Measurements from ENCODE around the gene B4GALT3. TPM values are rescaled to one million over a fixed set of nuclear protein-coding genes. Genes with fewer than 3 reads are reported as not detected.

B4GALT3 gene
- total and polyA plus RNA-seq, 9 of the 15 experiments (the other 6 are each of a cell fraction or from before 2014, with no cell fraction given): 31.2 to 103 (median 46.1) TPM

DNA sequence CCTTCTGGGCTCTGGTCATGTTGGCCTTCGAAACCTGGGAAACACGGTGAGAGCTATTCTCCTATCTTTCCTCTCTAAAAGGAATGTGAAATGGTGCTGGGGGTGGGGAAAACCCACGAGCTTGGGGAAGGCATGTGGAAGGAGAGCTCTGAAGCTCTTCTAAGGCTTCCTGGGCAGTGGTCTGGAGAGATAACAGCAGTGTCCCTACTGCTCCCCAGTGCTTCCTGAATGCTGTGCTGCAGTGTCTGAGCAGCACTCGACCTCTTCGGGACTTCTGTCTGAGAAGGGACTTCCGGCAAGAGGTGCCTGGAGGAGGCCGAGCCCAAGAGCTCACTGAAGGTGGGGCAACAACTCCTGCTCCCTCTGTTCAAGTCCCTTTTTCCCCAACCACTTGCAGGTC, 15.3 kb downstream of the B4GALT3 start (continued):
- TF ChIP-seq, protein P1, sequence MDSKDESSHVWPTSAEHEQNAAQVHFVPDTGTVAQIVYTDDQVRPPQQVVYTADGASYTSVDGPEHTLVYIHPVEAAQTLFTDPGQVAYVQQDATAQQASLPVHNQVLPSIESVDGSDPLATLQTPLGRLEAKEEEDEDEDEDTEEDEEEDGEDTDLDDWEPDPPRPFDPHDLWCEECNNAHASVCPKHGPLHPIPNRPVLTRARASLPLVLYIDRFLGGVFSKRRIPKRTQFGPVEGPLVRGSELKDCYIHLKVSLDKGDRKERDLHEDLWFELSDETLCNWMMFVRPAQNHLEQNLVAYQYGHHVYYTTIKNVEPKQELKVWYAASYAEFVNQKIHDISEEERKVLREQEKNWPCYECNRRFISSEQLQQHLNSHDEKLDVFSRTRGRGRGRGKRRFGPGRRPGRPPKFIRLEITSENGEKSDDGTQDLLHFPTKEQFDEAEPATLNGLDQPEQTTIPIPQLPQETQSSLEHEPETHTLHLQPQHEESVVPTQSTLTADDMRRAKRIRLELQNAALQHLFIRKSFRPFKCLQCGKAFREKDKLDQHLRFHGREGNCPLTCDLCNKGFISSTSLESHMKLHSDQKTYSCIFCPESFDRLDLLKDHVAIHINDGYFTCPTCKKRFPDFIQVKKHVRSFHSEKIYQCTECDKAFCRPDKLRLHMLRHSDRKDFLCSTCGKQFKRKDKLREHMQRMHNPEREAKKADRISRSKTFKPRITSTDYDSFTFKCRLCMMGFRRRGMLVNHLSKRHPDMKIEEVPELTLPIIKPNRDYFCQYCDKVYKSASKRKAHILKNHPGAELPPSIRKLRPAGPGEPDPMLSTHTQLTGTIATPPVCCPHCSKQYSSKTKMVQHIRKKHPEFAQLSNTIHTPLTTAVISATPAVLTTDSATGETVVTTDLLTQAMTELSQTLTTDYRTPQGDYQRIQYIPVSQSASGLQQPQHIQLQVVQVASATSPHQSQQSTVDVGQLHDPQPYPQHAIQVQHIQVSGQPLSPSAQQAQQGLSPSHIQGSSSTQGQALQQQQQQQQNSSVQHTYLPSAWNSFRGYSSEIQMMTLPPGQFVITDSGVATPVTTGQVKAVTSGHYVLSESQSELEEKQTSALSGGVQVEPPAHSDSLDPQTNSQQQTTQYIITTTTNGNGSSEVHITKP (IDR thresholded peaks at IDR 0.05; ENCODE audit: partially characterized antibody): peak; percentile 67
- TF ChIP-seq, protein P2, sequence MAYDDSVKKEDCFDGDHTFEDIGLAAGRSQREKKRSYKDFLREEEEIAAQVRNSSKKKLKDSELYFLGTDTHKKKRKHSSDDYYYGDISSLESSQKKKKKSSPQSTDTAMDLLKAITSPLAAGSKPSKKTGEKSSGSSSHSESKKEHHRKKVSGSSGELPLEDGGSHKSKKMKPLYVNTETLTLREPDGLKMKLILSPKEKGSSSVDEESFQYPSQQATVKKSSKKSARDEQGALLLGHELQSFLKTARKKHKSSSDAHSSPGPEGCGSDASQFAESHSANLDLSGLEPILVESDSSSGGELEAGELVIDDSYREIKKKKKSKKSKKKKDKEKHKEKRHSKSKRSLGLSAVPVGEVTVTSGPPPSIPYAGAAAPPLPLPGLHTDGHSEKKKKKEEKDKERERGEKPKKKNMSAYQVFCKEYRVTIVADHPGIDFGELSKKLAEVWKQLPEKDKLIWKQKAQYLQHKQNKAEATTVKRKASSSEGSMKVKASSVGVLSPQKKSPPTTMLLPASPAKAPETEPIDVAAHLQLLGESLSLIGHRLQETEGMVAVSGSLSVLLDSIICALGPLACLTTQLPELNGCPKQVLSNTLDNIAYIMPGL (CRISPR knock-in tag; IDR thresholded peaks at IDR 0.05): no peak
- no peak for TF ChIP-seq PRPF4 (IDR thresholded peaks at IDR 0.05; ENCODE audit: insufficient read depth, low read depth, low read length, poor library complexity, severe bottlenecking)
- no peak for TF ChIP-seq ATF1 (CRISPR knock-in tag; IDR thresholded peaks at IDR 0.05)
- TF ChIP-seq ATF1 (tag; IDR thresholded peaks at IDR 0.05): 0 out of 2 replicates have a peak, but pooled peaks have one; percentile 11
- TF ChIP-seq HDAC2 (IDR thresholded peaks at IDR 0.05): 0 out of 2 replicates have a peak, but pooled peaks have one; percentile 42
- TF ChIP-seq ILK (tag; IDR thresholded peaks at IDR 0.05; ENCODE audit: borderline replicate concordance, low read depth): no peak
- no peak for TF ChIP-seq FOXJ3 (CRISPR knock-in tag; IDR thresholded peaks at IDR 0.05)
- TF ChIP-seq CBX1 (IDR thresholded peaks at IDR 0.05; ENCODE audit: low read depth): no peak
- no peak for TF ChIP-seq ZNF699 (CRISPR knock-in tag; IDR thresholded peaks at IDR 0.05; ENCODE audit: insufficient replicate concordance)
- no peak for TF ChIP-seq ZNF146 (CRISPR knock-in tag; IDR thresholded peaks at IDR 0.05; ENCODE audit: unreplicated experiment)
- no peak for TF ChIP-seq ZNF77 (CRISPR knock-in tag; IDR thresholded peaks at IDR 0.05)
- no peak for TF ChIP-seq ZNF140 (CRISPR knock-in tag; IDR thresholded peaks at IDR 0.05)
- 0 out of 2 replicates have a peak, but pooled peaks have one; percentile 38 for TF ChIP-seq KAT7 (CRISPR knock-in tag; IDR thresholded peaks at IDR 0.05; ENCODE audit: borderline replicate concordance)
- peak in 1 of 2 experiments; percentile 43; a peak in 1 of 4 replicates for TF ChIP-seq HDAC1 (IDR thresholded peaks at IDR 0.05)
- no peak for TF ChIP-seq BRCA1 (IDR thresholded peaks at IDR 0.05)
- no peak for TF ChIP-seq BRCA1 (CRISPR knock-in tag; IDR thresholded peaks at IDR 0.05)
- no peak for TF ChIP-seq TOE1 (IDR thresholded peaks at IDR 0.05; ENCODE audit: borderline replicate concordance)
- no peak for TF ChIP-seq TOE1 (CRISPR knock-in tag; IDR thresholded peaks at IDR 0.05; ENCODE audit: borderline replicate concordance, low read depth)
- peak; percentile 59 for TF ChIP-seq L3MBTL2 (IDR thresholded peaks at IDR 0.05)

All from K562 (cell line).